ENCODE data around the gene C11orf91. TPM values are rescaled to one million over a fixed set of nuclear protein-coding genes. Genes with fewer than 3 reads are reported as not detected.

Gene C11orf91
- total RNA-seq, 1 donor from 2014 or later, result 0.65 TPM

DNA sequence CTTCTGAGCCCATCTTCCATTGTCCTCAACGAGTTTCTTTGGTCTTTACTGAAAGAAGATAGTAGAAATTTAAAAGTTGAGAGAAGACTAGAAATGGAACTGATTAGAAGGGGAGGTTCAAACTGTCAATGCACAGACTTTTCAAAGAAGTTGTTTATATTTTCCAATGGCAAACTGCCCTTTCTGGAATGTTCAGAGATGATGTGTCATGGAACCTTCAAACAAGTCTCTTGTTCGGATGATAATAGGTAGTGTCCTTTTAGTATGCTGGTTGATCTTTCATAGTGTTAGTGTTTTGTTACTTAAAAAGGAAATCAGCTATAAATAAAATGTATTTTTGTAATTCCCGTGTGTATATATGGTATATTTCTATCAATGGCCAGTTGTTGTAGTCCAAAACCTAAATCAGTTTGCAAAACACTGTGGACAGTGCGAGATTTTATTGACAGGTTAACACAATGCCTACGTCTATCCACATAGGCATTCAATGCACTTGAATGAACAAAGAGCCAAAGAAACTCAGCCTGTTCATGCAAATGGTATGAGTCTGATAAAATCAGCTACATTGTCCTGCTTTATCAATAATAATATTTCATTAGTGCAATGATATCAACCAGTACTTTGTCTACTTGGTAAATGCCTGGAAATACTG, 30.9 kb downstream of the C11orf91 start:
- Mint-ChIP-seq H3K27me3 (ENCODE audit: low read depth) (peaks cover 2% of the 10 kb centered on the region), H3K4me3 (no peak overlapping the region), H3K27ac (no peak overlapping the region), H3K4me1 (no peaks in the 10 kb centered on the region), H3K36me3 (no peaks in the 10 kb centered on the region), H3K9me3 (no peaks in the 10 kb centered on the region)
- TF ChIP-seq, protein P1, sequence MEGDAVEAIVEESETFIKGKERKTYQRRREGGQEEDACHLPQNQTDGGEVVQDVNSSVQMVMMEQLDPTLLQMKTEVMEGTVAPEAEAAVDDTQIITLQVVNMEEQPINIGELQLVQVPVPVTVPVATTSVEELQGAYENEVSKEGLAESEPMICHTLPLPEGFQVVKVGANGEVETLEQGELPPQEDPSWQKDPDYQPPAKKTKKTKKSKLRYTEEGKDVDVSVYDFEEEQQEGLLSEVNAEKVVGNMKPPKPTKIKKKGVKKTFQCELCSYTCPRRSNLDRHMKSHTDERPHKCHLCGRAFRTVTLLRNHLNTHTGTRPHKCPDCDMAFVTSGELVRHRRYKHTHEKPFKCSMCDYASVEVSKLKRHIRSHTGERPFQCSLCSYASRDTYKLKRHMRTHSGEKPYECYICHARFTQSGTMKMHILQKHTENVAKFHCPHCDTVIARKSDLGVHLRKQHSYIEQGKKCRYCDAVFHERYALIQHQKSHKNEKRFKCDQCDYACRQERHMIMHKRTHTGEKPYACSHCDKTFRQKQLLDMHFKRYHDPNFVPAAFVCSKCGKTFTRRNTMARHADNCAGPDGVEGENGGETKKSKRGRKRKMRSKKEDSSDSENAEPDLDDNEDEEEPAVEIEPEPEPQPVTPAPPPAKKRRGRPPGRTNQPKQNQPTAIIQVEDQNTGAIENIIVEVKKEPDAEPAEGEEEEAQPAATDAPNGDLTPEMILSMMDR (IDR thresholded peaks at IDR 0.05; ENCODE audit: unreplicated experiment), result no peak
- DNase-seq (ENCODE audit: low spot score in 2 of 2, unreplicated experiment in 2 of 2), result no peak

DNA sequence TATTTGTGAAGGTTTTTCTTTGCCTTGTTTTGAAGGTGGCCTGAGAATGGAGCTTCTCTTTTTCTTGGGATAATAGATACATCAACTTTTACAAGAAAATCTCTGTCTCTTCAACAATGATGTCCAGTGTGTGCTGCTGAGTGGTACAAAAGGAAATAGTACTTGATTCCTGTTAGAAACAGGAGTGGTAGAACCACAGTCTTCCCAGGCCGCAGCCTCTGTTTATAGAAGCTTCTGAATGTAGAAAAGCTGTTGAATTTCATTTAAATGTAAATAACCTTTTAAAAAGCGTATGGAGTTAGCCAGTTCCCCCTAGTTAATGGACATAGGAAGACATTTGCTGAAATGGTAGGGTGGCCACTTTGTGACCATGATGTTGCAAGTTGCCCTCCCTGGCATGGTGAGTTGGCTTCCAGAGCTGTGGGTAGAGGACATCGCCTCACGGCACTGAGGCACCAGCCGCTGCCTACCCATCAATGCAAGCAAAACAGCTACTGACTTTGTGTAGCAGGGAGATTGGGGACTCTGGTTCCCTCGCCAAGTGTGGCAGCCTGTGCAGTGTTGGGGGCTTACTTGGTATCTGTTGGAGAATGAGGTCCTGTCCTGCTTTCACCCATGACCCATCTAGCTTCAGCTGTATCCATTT, 31.6 kb downstream of the C11orf91 start:
- H3K36me3 Mint-ChIP-seq, result no peaks in the 10 kb centered on the region

DNA sequence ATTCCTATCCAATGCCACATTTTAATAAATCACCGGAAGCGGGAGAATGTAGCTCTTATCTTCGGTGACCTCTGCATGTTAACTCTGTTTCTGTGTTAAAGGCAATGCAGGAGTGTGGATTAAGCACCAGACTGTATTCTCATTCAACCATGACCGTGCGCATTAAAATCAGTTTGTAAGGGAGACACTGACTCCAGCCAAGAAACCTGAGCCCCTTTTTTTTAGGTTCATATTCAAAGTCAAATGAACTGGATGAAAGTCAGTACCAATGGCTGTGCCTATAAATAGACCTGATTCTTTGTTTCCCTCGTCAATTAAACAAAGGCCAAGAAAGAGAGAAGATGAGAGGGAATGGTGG, 32.2 kb downstream of the C11orf91 start:
- no peaks in the 10 kb centered on the region for H3K4me1 Mint-ChIP-seq
- no peaks in the 10 kb centered on the region for H3K9me3 Mint-ChIP-seq
- TF ChIP-seq, protein P1 (IDR thresholded peaks at IDR 0.05; ENCODE audit: unreplicated experiment), result no peak
- H3K4me3 Mint-ChIP-seq, result no peak overlapping the region
- DNase-seq (ENCODE audit: low spot score in 2 of 2, unreplicated experiment in 2 of 2), result no peak
- H3K36me3 Mint-ChIP-seq, result no peaks in the 10 kb centered on the region
- peaks cover 2% of the 10 kb centered on the region for H3K27me3 Mint-ChIP-seq (ENCODE audit: low read depth)
- no peak overlapping the region for H3K27ac Mint-ChIP-seq

More for the DNA sequence above, 31.6 kb downstream of the C11orf91 start:
- DNase-seq (ENCODE audit: low spot score in 2 of 2, unreplicated experiment in 2 of 2), result no peak
- no peaks in the 10 kb centered on the region for H3K4me1 Mint-ChIP-seq
- no peak overlapping the region for H3K27ac Mint-ChIP-seq
- H3K4me3 Mint-ChIP-seq, result no peak overlapping the region
- TF ChIP-seq, protein P1 (IDR thresholded peaks at IDR 0.05; ENCODE audit: unreplicated experiment), result no peak
- no peaks in the 10 kb centered on the region for H3K9me3 Mint-ChIP-seq
- H3K27me3 Mint-ChIP-seq (ENCODE audit: low read depth), result peaks cover 2% of the 10 kb centered on the region

DNA sequence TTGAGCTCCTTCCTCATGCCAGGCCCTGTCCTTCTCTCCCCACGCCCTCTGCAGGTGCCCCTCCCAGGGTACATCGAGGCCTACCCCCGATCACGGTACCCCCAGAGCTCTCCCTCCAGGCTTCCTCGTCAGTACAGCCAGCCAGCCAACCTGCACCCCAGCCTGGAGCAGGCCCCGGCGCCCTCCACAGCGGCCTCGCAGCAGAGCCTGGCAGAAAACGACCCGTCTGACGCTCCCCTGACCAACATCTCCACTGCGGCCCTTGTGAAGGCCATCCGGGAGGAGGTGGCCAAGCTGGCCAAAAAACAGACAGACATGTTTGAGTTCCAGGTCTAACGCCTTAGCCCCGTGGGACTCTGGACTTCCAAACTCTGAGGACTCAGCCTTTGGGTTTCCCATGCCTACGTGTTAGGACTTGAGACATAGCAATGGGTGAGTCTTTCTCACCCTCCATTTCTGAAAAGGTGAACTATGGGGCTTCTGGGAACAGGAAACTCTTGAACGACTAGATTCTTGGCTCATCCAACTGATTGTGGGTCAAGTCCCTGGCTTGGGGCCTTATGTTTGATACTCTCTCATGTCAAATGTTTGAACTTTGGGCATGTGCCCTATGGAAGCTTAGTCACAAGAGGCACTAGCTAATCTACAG, 32.7 kb downstream of the C11orf91 start:
- no peak overlapping the region for H3K27ac Mint-ChIP-seq

DNA sequence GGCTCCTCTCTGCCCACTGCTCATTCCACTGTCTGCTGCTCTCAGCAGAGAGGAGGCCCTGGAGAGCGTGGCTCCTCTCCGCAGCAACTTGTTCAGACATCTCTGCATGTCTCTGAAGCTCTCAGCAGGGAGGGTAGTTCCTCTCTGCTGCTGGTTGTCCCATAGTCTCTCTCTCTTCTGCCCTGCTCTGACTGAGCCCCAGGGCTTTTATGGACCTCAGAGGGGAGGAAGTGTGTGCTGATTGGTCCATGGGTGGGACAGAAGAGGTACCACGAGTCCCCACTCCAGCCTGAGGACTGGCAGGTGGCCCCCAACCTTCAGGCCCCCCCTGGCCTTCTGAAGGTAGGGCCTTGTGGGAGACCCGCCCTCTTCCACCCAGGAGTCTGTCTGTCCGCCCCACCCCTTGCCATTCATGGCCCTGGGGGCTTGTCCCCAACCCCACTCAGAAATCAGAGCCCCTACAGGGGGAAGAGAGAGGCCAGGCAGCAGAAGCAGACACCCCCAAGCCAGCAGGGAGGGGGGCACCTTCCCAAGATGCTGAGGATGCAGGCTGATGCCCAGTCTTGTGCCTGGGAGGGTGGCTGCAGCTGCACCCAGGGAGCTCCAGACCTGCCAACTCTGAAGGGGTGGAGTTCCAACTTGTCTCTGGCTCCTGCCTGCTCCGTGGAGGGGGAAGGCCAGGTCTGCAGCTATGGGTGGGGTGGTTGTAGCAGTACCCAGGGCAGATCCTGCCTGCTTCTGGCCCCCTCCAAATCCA, 35.1 kb downstream of the C11orf91 start:
- TF ChIP-seq, protein P1 (IDR thresholded peaks at IDR 0.05; ENCODE audit: unreplicated experiment), result no peak
- peaks cover 5% of the 10 kb centered on the region for H3K27me3 Mint-ChIP-seq (ENCODE audit: low read depth)
- H3K36me3 Mint-ChIP-seq, result no peaks in the 10 kb centered on the region
- H3K27ac Mint-ChIP-seq, result no peak overlapping the region
- no peaks in the 10 kb centered on the region for H3K9me3 Mint-ChIP-seq
- no peak for DNase-seq (ENCODE audit: low spot score in 2 of 2, unreplicated experiment in 2 of 2)
- no peaks in the 10 kb centered on the region for H3K4me1 Mint-ChIP-seq
- H3K4me3 Mint-ChIP-seq, result no peak overlapping the region

More for the DNA sequence above, 32.7 kb downstream of the C11orf91 start:
- TF ChIP-seq, protein P1 (IDR thresholded peaks at IDR 0.05; ENCODE audit: unreplicated experiment), result no peak
- no peak for DNase-seq (ENCODE audit: low spot score in 2 of 2, unreplicated experiment in 2 of 2)
- Mint-ChIP-seq H3K36me3 (no peaks in the 10 kb centered on the region), H3K9me3 (no peaks in the 10 kb centered on the region), H3K4me3 (no peak overlapping the region), H3K4me1 (no peaks in the 10 kb centered on the region), H3K27me3 (ENCODE audit: low read depth) (peaks cover 2% of the 10 kb centered on the region)

Data from mesothelial cell of epicardium (in vitro differentiated cells).